Measurements from ENCODE around the gene FPGS.

- TF ChIP-seq E2F4 (CRISPR knock-in tag; IDR thresholded peaks at IDR 0.05; ENCODE audit: borderline replicate concordance, low read depth) (no peak), FOXJ3 (CRISPR knock-in tag; IDR thresholded peaks at IDR 0.05; ENCODE audit: borderline replicate concordance) (no peak), IRF2 (CRISPR knock-in tag; IDR thresholded peaks at IDR 0.05; ENCODE audit: borderline replicate concordance, low read depth) (no peak), NR2C2 (CRISPR knock-in tag; IDR thresholded peaks at IDR 0.05) (no peak), IRF1 (CRISPR knock-in tag; IDR thresholded peaks at IDR 0.05) (no peak), ESRRA (CRISPR knock-in tag; IDR thresholded peaks at IDR 0.05; ENCODE audit: borderline replicate concordance) (no peak)
- TF ChIP-seq, protein P1, sequence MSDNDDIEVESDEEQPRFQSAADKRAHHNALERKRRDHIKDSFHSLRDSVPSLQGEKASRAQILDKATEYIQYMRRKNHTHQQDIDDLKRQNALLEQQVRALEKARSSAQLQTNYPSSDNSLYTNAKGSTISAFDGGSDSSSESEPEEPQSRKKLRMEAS (CRISPR knock-in tag; IDR thresholded peaks at IDR 0.05), result no peak
Measured at GRCh38 chr9:127781806-127782205, 20.9 kb upstream of the FPGS start.

Data from WTC11 (cell line).